A549 (cell line): ENCODE data around the gene TCF7L2. TPM values are rescaled to one million over a fixed set of nuclear protein-coding genes. Genes with fewer than 3 reads are reported as not detected.

ENCODE experiments used
- ATAC-seq, 2 experiments: fragments of 200-7000 bp in 1 of 2; fragments of >200 bp in 1 of 2; cut with Nextera tagmentation in 1 of 2; cut with Tn5 transposase in 1 of 2; 3 replicates each; pipeline versions ENCODE4 v1.8.0 to v1.9.1; 2018 to 2020; ENCODE audit warnings: mild to moderate bottlenecking in 1 of 2, moderate library complexity in 1 of 2
- CTCF ChIA-PET: fragments of 300-600 bp; sonication (Branson Sonifier 250); formaldehyde crosslinking; extraction: SDS; loops from one replicate; lab custom pipeline; 2021; ENCODE audit warnings: antibody characterized with exemption, inconsistent platforms; lab: Yijun Ruan, JAX
- POLR2A ChIA-PET: fragments of 350-600 bp; formaldehyde crosslinking; extraction: SDS; loops from one replicate; lab custom pipeline; 2021; ENCODE audit warnings: antibody characterized with exemption, inconsistent platforms; lab: Yijun Ruan, JAX
- DNase-seq, 2 experiments: peaks; one replicate each; pipeline versions ENCODE4 v3.0.0 to v3.0.0-alpha.2; 2011 to 2016; ENCODE audit warnings: low read depth in 1 of 2, low spot score in 1 of 2
- FAIRE-seq: peaks from 2 replicates; lab custom pipeline; 2011; peaks lifted over from hg19 to GRCh38; lab: Jason Lieb, UNC
- H3K27ac ChIP-seq, 2 experiments: fragments of >200 bp; sonication (Bioruptor Twin); formaldehyde crosslinking; 3 replicates each; pipeline ENCODE4 v1.5.1; 2016 to 2017
- H3K4me1 ChIP-seq: fragments of >200 bp; sonication (Bioruptor Twin); formaldehyde crosslinking; 3 replicates; pipeline ENCODE4 v1.6.1; 2016
- H3K4me2 ChIP-seq: fragments of >200 bp; sonication (Bioruptor Twin); formaldehyde crosslinking; 3 replicates; pipeline ENCODE4 v1.6.1; 2016
- H3K4me3 ChIP-seq: fragments of >200 bp; sonication (Bioruptor Twin); formaldehyde crosslinking; 3 replicates; pipeline ENCODE4 v1.5.1; 2016
- H3K9me3 ChIP-seq: fragments of >200 bp; sonication (Bioruptor Twin); formaldehyde crosslinking; 3 replicates; pipeline ENCODE4 v1.6.1; 2016
- CEBPB ChIP-seq, 2 experiments: fragments of >200 bp in 1 of 2; sonication (Bioruptor Twin) in 1 of 2; formaldehyde crosslinking in 1 of 2; IDR thresholded peaks; 2 replicates each; pipeline ENCODE4 v1.6.1; 2012 to 2016
- EHF ChIP-seq: fragments of 250-450 bp; sonication (Bioruptor Pico); IDR thresholded peaks from 2 replicates; pipeline ENCODE4 v1.5.0; 2020; ENCODE audit warnings: mild to moderate bottlenecking
- EHMT2 ChIP-seq: fragments of 200-600 bp; sonication (generic); IDR thresholded peaks from 2 replicates; pipeline ENCODE4 v1.6.1; 2016; ENCODE audit warnings: antibody characterized with exemption, low read depth, mild to moderate bottlenecking, moderate library complexity
- EP300 ChIP-seq, 2 experiments: fragments of >200 bp; sonication (Bioruptor Twin); formaldehyde crosslinking; IDR thresholded peaks; 2 replicates in 1 of 2; 3 replicates in 1 of 2; pipeline ENCODE4 v1.6.1; 2016 to 2017
- GATA3 ChIP-seq: IDR thresholded peaks from 2 replicates; pipeline ENCODE4 v1.6.1; 2012; ENCODE audit warnings: borderline replicate concordance
- HMGXB4 ChIP-seq: fragments of 250-450 bp; sonication (Bioruptor Pico); IDR thresholded peaks from 2 replicates; pipeline ENCODE4 v1.5.0; 2021; ENCODE audit warnings: mild to moderate bottlenecking, moderate library complexity, borderline replicate concordance
- HOXB5 ChIP-seq: fragments of 250-450 bp; sonication (Bioruptor Pico); IDR thresholded peaks from 2 replicates; pipeline ENCODE4 v1.5.0; 2020; ENCODE audit warnings: mild to moderate bottlenecking, moderate library complexity
- JUN ChIP-seq, 2 experiments: fragments of >200 bp; sonication (Bioruptor Twin); formaldehyde crosslinking; IDR thresholded peaks; 2 replicates in 1 of 2; 3 replicates in 1 of 2; pipeline ENCODE4 v1.6.1; 2016 to 2017
- MAFK ChIP-seq: fragments of 450-650 bp; IDR thresholded peaks from 2 replicates; pipeline ENCODE4 v1.6.1; 2014; ENCODE audit not compliant: partially characterized antibody
- NR3C1 ChIP-seq: fragments of >200 bp; sonication (Bioruptor Twin); formaldehyde crosslinking; IDR thresholded peaks from 3 replicates; pipeline ENCODE4 v1.6.1; 2017
- PBX3 ChIP-seq: IDR thresholded peaks from 2 replicates; pipeline ENCODE4 v1.6.1; 2012
- POLR2A ChIP-seq: IDR thresholded peaks from 2 replicates; pipeline ENCODE4 v1.6.1; 2012; ENCODE audit warnings: mild to moderate bottlenecking, low read length
- RAD21 ChIP-seq, 2 experiments: fragments of >200 bp in 1 of 2; sonication (Bioruptor Twin) in 1 of 2; formaldehyde crosslinking in 1 of 2; IDR thresholded peaks in 1 of 2; conservative IDR thresholded peaks in 1 of 2; 2 replicates in 1 of 2; 3 replicates in 1 of 2; pipeline ENCODE4 v1.6.1; 2012 to 2018; ENCODE audit warnings: inconsistent platforms in 1 of 2
- RCOR1 ChIP-seq: fragments of 150-350 bp; IDR thresholded peaks from 2 replicates; pipeline ENCODE4 v1.6.1; 2014; ENCODE audit warnings: antibody characterized with exemption, low read length, low read depth
- SMC3 ChIP-seq: fragments of >200 bp; sonication (Bioruptor Twin); formaldehyde crosslinking; IDR thresholded peaks from 3 replicates; pipeline ENCODE4 v1.6.1; 2018; ENCODE audit warnings: inconsistent platforms
- USF2 ChIP-seq: fragments of 450-650 bp; IDR thresholded peaks from 2 replicates; pipeline ENCODE4 v1.6.1; 2014; ENCODE audit warnings: antibody characterized with exemption
- whole genome bisulfite sequencing: methylation state at CpG from one replicate; pipeline ENCODE4 v1.1.6; 2017; ENCODE audit errors: missing lambda C conversion rate; 5-methylcytosine and 5-hydroxymethylcytosine counted together
- polyA plus RNA-seq, 4 experiments: library from polyadenylated mRNA; depleted of rRNA in 3 of 4; stranded (reverse); fragments of >200 nt; fragmentation: RNase III in 1 of 4; extraction: RNeasy Plus Mini Kit Qiagen cat#74134 plus additional on column Dnase treatment in 1 of 4; gene quantifications; 2 replicates in 3 of 4; 3 replicates in 1 of 4; pipeline ENCODE4 v1.2.3, GENCODE V29; 2011 to 2017

TCF7L2 gene
- polyA plus RNA-seq, 2 of the 4 experiments (the other 2 are of a cell fraction): 11.3 to 14.5 TPM

- H3K4me3 ChIP-seq: no peak overlapping the region
- FAIRE-seq (no peak), DNase-seq (no peak), ATAC-seq (no peak)
- peaks cover 40% of the 10 kb centered on the region for H3K4me1 ChIP-seq
- H3K27ac ChIP-seq: no peak overlapping the region
- H3K9me3 ChIP-seq: no peaks in the 10 kb centered on the region
- CTCF ChIA-PET: no interaction called here
- H3K4me2 ChIP-seq: no peak overlapping the region
- 96% methylated on average over 8 of the region's 8 CpGs for WGBS
- TF ChIP-seq PBX3 (no peak), HOXB5 (CRISPR knock-in tag) (no peak), EP300 (IDR thresholded peaks at IDR 0.05) (no peak), HMGXB4 (CRISPR knock-in tag) (no peak), NR3C1 (no peak), POLR2A (no peak)
- POLR2A ChIA-PET: no interaction called here
Measured at GRCh38 chr10:113033991-113034390, 83.9 kb downstream of the TCF7L2 start.

- POLR2A ChIA-PET: no interaction called here
- H3K27ac ChIP-seq: peak overlapping the region; percentile 11 to 55; a peak in 4 of 6 replicates
- TF ChIP-seq MAFK (peak; percentile 68), JUN (IDR thresholded peaks at IDR 0.05) (no peak)
- FAIRE-seq: no peak
- ATAC-seq: peak; percentile 39 to 73; a peak in 3 of 6 replicates
- no peaks in the 10 kb centered on the region for H3K9me3 ChIP-seq
- DNase-seq: peak in 1 of 2 experiments; percentile 64
- 33% methylated on average over 5 of the region's 5 CpGs for WGBS
- peak overlapping the region; percentile 43 for H3K4me2 ChIP-seq
- CTCF ChIA-PET: interaction anchor here (0.8 kb wide), 1 partner anchor 12 kb away, joined by 3 read pairs; no protein-coding TSS in a partner anchor
- no peak overlapping the region for H3K4me3 ChIP-seq
- peaks cover 30% of the 10 kb centered on the region for H3K4me1 ChIP-seq
Measured at GRCh38 chr10:113035732-113036312, 85.8 kb downstream of the TCF7L2 start.

GRCh38 chr10:113036619-113037018 is 86.6 kb downstream of the TCF7L2 start:
- POLR2A ChIA-PET: no interaction called here
- Histone ChIP-seq H3K4me2 (no peak overlapping the region), H3K4me3 (no peak overlapping the region), H3K27ac (no peak overlapping the region)
- 90% methylated on average over 2 of the region's 2 CpGs for WGBS
- no peak for ATAC-seq
- TF ChIP-seq CEBPB (IDR thresholded peaks at IDR 0.05) (no peak), GATA3 (no peak), EHF (CRISPR knock-in tag) (no peak), USF2 (no peak), RCOR1 (no peak), SMC3 (no peak)
- TF ChIP-seq, all 56 proteins: peak for 0
- DNase-seq (no peak), FAIRE-seq (no peak)
- CTCF ChIA-PET: interaction anchor here (0.8 to 1.7 kb wide), 2 partner anchors 11 to 37 kb away, joined by 3 to 4 read pairs; no protein-coding TSS in a partner anchor
- Histone ChIP-seq H3K4me1 (peaks cover 33% of the 10 kb centered on the region), H3K9me3 (no peaks in the 10 kb centered on the region)

- TF ChIP-seq RAD21 (conservative IDR thresholded peaks at IDR 0.05 in 1 of 2, IDR thresholded peaks at IDR 0.05 in 1 of 2) (no peak), EHMT2 (no peak)
- 90% methylated on average over 2 of the region's 2 CpGs for WGBS
- POLR2A ChIA-PET: no interaction called here
- H3K9me3 ChIP-seq: no peaks in the 10 kb centered on the region
- CTCF ChIA-PET: interaction anchor here (1.1 to 1.7 kb wide), 2 partner anchors 36 to 64 kb away, joined by 3 to 4 read pairs; no protein-coding TSS in a partner anchor
- FAIRE-seq (no peak), ATAC-seq (no peak), DNase-seq (no peak)
- peaks cover 38% of the 10 kb centered on the region for H3K4me1 ChIP-seq
- no peak overlapping the region for H3K27ac ChIP-seq
- no peak overlapping the region for H3K4me2 ChIP-seq
- H3K4me3 ChIP-seq: no peak overlapping the region
Measured at GRCh38 chr10:113037218-113037617, 87.2 kb downstream of the TCF7L2 start.
